Endothelial cell (in vitro differentiated cells): Measurements from ENCODE around the gene CMTR1. TPM values are rescaled to one million over a fixed set of nuclear protein-coding genes. Genes with fewer than 3 reads are reported as not detected.

Experiments used
- DNase-seq: peaks from one replicate; pipeline ENCODE4 v3.0.0; 2021; ENCODE audit warnings: low spot score
- H3K27ac Mint-ChIP-seq: one replicate; pipeline ENCODE4 v1.8.0; 2021; ENCODE audit warnings: mixed read lengths, inconsistent platforms; ENCODE audit not compliant: unreplicated experiment
- H3K27me3 Mint-ChIP-seq: one replicate; pipeline ENCODE4 v1.8.0; 2021; ENCODE audit warnings: mild to moderate bottlenecking, moderate library complexity, mixed read lengths, inconsistent platforms; ENCODE audit not compliant: unreplicated experiment
- H3K36me3 Mint-ChIP-seq: one replicate; pipeline ENCODE4 v1.8.0; 2021; ENCODE audit warnings: mild to moderate bottlenecking, low read depth, mixed read lengths, inconsistent platforms; ENCODE audit not compliant: unreplicated experiment
- H3K4me1 Mint-ChIP-seq: one replicate; pipeline ENCODE4 v1.8.0; 2021; ENCODE audit warnings: mild to moderate bottlenecking, mixed read lengths, inconsistent platforms; ENCODE audit not compliant: unreplicated experiment
- H3K4me3 Mint-ChIP-seq: one replicate; pipeline ENCODE4 v1.8.0; 2021; ENCODE audit warnings: mild to moderate bottlenecking, mixed read lengths, inconsistent platforms; ENCODE audit not compliant: unreplicated experiment
- H3K9me3 Mint-ChIP-seq: one replicate; pipeline ENCODE4 v1.8.0; 2021; ENCODE audit warnings: mixed read lengths, inconsistent platforms; ENCODE audit not compliant: unreplicated experiment
- CTCF ChIP-seq: fragments of 200-600 bp; sonication (generic); IDR thresholded peaks from one replicate; pipeline ENCODE4 v1.5.0; 2021; ENCODE audit warnings: antibody characterized with exemption; ENCODE audit not compliant: unreplicated experiment
- total RNA-seq: library from RNA; stranded (reverse); fragmentation: NEBNext Ultra II Directional; extraction: Animal tissue kit (Norgen Biotek cat#: 25700); gene quantifications from one replicate; pipeline ENCODE4 v1.2.1, GENCODE V29; 2021; ENCODE audit not compliant: unreplicated experiment

CMTR1 gene
- total RNA-seq, 1 donor from 2014 or later = 50.0 TPM

GRCh38 chr6:37482606-37483251, 49.7 kb downstream of the CMTR1 start:
- Mint-ChIP-seq H3K36me3 (peaks cover 24% of the 10 kb centered on the region), H3K27ac (no peak overlapping the region), H3K27me3 (no peaks in the 10 kb centered on the region), H3K9me3 (no peaks in the 10 kb centered on the region), H3K4me3 (peak overlapping the region; percentile 22), H3K4me1 (peaks cover 16% of the 10 kb centered on the region)
- TF ChIP-seq CTCF = no peak
- no peak for DNase-seq

- no peak for DNase-seq
Measured at GRCh38 chr6:37483252-37483901, 50.4 kb downstream of the CMTR1 start.

GRCh38 chr6:37483917-37484785, 51.1 kb downstream of the CMTR1 start:
- Mint-ChIP-seq H3K27ac (no peak overlapping the region), H3K27me3 (no peaks in the 10 kb centered on the region)
- peak; percentile 78 for DNase-seq

More at GRCh38 chr6:37483252-37483901, 50.4 kb downstream of the CMTR1 start:
- Mint-ChIP-seq H3K36me3 (peaks cover 27% of the 10 kb centered on the region), H3K27ac (no peak overlapping the region), H3K9me3 (no peaks in the 10 kb centered on the region), H3K4me1 (peaks cover 16% of the 10 kb centered on the region), H3K4me3 (no peak overlapping the region), H3K27me3 (no peaks in the 10 kb centered on the region)
- no peak for TF ChIP-seq CTCF

GRCh38 chr6:37484786-37485170, 51.8 kb downstream of the CMTR1 start:
- Mint-ChIP-seq H3K9me3 (no peaks in the 10 kb centered on the region), H3K4me3 (no peak overlapping the region), H3K36me3 (peaks cover 31% of the 10 kb centered on the region), H3K27me3 (no peaks in the 10 kb centered on the region), H3K4me1 (peaks cover 19% of the 10 kb centered on the region), H3K27ac (no peak overlapping the region)
- TF ChIP-seq CTCF = no peak
- DNase-seq = no peak

More at GRCh38 chr6:37483917-37484785, 51.1 kb downstream of the CMTR1 start:
- Mint-ChIP-seq H3K36me3 (peaks cover 31% of the 10 kb centered on the region), H3K4me1 (peaks cover 16% of the 10 kb centered on the region), H3K4me3 (no peak overlapping the region), H3K9me3 (no peaks in the 10 kb centered on the region)
- TF ChIP-seq CTCF = peak; percentile 40
